Heart left ventricle (tissue), 16 donors: ENCODE measurements around the gene SSBP2. TPM values are rescaled to one million over a fixed set of nuclear protein-coding genes. Genes with fewer than 3 reads are reported as not detected.

Experiments
- ATAC-seq, 4 donors: fragments of 200-7000 bp; cut with Tn5 transposase; one replicate each; pipeline ENCODE4 v1.9.1; 2020 to 2022; ENCODE audit warnings: moderate library complexity in 4 of 4, mild to moderate bottlenecking in 3 of 4, moderate number of reproducible peaks in 1 of 4
- DNase-seq, 5 donors: peaks; one replicate each; pipeline ENCODE4 v3.0.0-alpha.2; 2020
- H3K27ac ChIP-seq, 12 donors: fragments of 200-600 bp; sonication (generic) in 4 of 12; one replicate each; pipeline versions ENCODE4 v1.5.0 to v1.8.0; 2016 to 2022; ENCODE audit warnings: mild to moderate bottlenecking in 2 of 12
- H3K27me3 ChIP-seq, 9 donors: fragments of 200-600 bp; sonication (generic) in 2 of 9; one replicate each; pipeline versions ENCODE4 v1.5.1 to v1.8.0; 2016 to 2022; ENCODE audit warnings: mild to moderate bottlenecking in 3 of 9
- H3K36me3 ChIP-seq, 9 donors: fragments of 200-600 bp; sonication (generic) in 2 of 9; one replicate each; pipeline versions ENCODE4 v1.5.0 to v1.8.0; 2018 to 2022; ENCODE audit warnings: mild to moderate bottlenecking in 2 of 9
- H3K4me1 ChIP-seq, 12 donors: fragments of 200-600 bp; sonication (generic) in 4 of 12; one replicate each; pipeline versions ENCODE4 v1.5.0 to v1.8.0; 2016 to 2022; ENCODE audit warnings: mild to moderate bottlenecking in 3 of 12
- H3K4me3 ChIP-seq, 12 donors: fragments of 200-600 bp; sonication (generic) in 4 of 12; one replicate each; pipeline versions ENCODE4 v1.5.0 to v1.8.0; 2017 to 2022; ENCODE audit warnings: mild to moderate bottlenecking in 9 of 12, moderate library complexity in 4 of 12
- H3K9me3 ChIP-seq, 12 donors: fragments of 200-600 bp; sonication (generic) in 4 of 12; one replicate each; pipeline versions ENCODE4 v1.5.0 to v1.8.0; 2016 to 2022; ENCODE audit warnings: mild to moderate bottlenecking in 1 of 12
- POLR2A ChIP-seq, 2 donors: fragments of 450-650 bp; IDR thresholded peaks; one replicate each; pipeline ENCODE4 v1.6.1; 2017; ENCODE audit warnings: antibody characterized with exemption in 2 of 2, mild to moderate bottlenecking in 2 of 2, moderate library complexity in 2 of 2
- WGBS, 4 donors: extraction: QIAGEN DNeasy Blood & Tissue Kit in 2 of 4; methylation state at CpG; one replicate each; pipeline versions ENCODE4 v1.1.5 to v1.1.7; 2013 to 2018; 5-methylcytosine and 5-hydroxymethylcytosine counted together
- intact Hi-C, 10 donors: fragments of 100-400 bp; cut with DNase I; formaldehyde crosslinking; loops; one replicate each; pipeline versions ENCODE4 v1.11.1 to v1.14.2; 2022
- polyA plus RNA-seq, 2 donors: library from polyadenylated mRNA; stranded (reverse); fragments of 200-250 nt; gene quantifications; one replicate each; pipeline ENCODE4 v1.2.3, GENCODE V29; 2013
- total RNA-seq, 9 donors: library from RNA; depleted of rRNA in 2 of 9; stranded (reverse); fragments of >200 nt in 2 of 9; fragmentation: NEBNext Ultra II Directional in 3 of 9; extraction: Animal tissue kit (Norgen Biotek cat#: 25700) in 3 of 9; gene quantifications; one replicate each; pipeline versions ENCODE4 v1.1.0 to v1.2.4, GENCODE V29; 2016 to 2023
- TF ChIP-seq, protein P1 (sequence below), 12 donors: fragments of 200-600 bp; sonication (generic) in 4 of 12; IDR thresholded peaks; one replicate each; pipeline versions ENCODE4 v1.5.0 to v1.8.0; 2018 to 2022; ENCODE audit warnings: antibody characterized with exemption in 12 of 12, mild to moderate bottlenecking in 5 of 12
- donor health status: ischemic (EF 13 %, LVEDD 7.1; RV severe dilation, severe dysfunction).
- donor health status: healthy with polysubstance abuse.
- donor health status: DM: no; HTN: yes; CAD: no.
- donor health status: DM: no; HTN: no; CAD: no.
- donor health status: ischemic (EF 25% LVEDD 6.9; RV normal size, moderate dysfunction).
- donor health status: ischemic (EF 25% LVEDD 5.7; RV mildly dilated, moderate dysfunction).
- donor health status: healthy.
- donor health status: DM: yes; HTN: yes; CAD: no.
- donor health status: ischemic (EF 35%, LVEDD 5.7; RV mildly dilated, moderate dysfunction).
- donor health status: nonischemic (EF 11% LVEDD 7.7; RV severe dilation, severe dysfunction).
- donor health status: DM: yes; HTN: yes; CAD: no.
- donor health status: PGD.
- donor health status: ischemic (EF 29% LVEDD 5.4; RV normal size, mild dysfunction).
- donor health status: nonischemic (EF 23%, LVEDD 6.1; RV moderate dilation, normal function).

SSBP2 gene
- total and polyA plus RNA-seq, 11 donors = 25.6 to 98.1 (median 50.7) TPM

DNA sequence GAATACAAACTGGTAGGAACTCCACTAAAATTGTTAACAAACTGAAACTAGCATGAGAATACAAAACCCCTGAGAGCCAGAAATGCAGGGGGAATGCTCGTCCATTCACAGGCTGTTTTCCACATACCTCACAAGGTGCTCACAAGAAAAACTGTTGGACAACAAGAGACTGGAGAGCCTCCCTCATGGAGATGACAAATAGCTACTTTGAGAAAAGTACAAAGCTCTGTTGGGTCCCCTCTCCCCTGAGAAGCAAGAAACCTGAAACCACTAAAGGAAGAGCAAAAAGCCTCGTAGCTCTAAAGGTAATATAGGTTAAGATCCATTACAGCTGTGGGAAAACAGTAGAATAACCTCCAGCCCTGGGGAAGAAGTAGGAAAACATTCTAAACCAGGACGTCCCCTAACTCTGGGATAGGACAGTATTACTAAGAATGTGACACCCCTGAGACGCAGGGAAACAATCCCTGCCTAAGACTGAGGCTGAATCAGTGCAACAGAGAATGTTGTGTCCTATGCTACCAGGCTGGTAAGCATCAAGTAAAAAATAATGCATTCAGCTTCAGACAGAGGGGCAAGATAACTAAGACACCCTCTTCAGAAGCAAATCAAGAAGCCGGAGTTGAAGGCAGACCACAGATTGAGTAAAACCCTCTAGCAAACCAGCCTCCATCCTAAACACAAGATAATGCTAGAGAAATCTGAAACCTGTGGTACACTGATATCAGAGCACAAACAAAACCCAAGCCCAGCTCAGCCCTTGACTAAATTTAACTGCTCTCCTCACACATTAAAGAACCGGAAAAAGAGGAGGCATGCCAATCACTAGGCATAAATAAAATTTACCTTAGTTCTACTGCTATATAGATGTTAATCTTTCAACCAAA lies 160.2 kb downstream of the SSBP2 start:
- peak overlapping the region in 3 of 12 donors; percentile 25 to 41 (median 40) for H3K27ac ChIP-seq
- TF ChIP-seq POLR2A (IDR thresholded peaks at IDR 0.05) = no peak
- TF ChIP-seq, protein P1, sequence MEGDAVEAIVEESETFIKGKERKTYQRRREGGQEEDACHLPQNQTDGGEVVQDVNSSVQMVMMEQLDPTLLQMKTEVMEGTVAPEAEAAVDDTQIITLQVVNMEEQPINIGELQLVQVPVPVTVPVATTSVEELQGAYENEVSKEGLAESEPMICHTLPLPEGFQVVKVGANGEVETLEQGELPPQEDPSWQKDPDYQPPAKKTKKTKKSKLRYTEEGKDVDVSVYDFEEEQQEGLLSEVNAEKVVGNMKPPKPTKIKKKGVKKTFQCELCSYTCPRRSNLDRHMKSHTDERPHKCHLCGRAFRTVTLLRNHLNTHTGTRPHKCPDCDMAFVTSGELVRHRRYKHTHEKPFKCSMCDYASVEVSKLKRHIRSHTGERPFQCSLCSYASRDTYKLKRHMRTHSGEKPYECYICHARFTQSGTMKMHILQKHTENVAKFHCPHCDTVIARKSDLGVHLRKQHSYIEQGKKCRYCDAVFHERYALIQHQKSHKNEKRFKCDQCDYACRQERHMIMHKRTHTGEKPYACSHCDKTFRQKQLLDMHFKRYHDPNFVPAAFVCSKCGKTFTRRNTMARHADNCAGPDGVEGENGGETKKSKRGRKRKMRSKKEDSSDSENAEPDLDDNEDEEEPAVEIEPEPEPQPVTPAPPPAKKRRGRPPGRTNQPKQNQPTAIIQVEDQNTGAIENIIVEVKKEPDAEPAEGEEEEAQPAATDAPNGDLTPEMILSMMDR (IDR thresholded peaks at IDR 0.05) = no peak
- DNase-seq = no peak
- peak; percentile 64 to 82 (median 72) for ATAC-seq
- WGBS, 4 donors = 57 to 69% (median 62%) methylated on average over 6 of the region's 6 CpGs
- H3K36me3 ChIP-seq = no peaks in the 10 kb centered on the region
- H3K9me3 ChIP-seq = peaks cover 0 to 27% (median 3%) of the 10 kb centered on the region in 12 donors
- no peak overlapping the region for H3K4me3 ChIP-seq
- intact Hi-C loops = no loop called here
- H3K4me1 ChIP-seq = peaks cover 0 to 18% (median 0%) of the 10 kb centered on the region in 12 donors
- H3K27me3 ChIP-seq = no peaks in the 10 kb centered on the region

DNA sequence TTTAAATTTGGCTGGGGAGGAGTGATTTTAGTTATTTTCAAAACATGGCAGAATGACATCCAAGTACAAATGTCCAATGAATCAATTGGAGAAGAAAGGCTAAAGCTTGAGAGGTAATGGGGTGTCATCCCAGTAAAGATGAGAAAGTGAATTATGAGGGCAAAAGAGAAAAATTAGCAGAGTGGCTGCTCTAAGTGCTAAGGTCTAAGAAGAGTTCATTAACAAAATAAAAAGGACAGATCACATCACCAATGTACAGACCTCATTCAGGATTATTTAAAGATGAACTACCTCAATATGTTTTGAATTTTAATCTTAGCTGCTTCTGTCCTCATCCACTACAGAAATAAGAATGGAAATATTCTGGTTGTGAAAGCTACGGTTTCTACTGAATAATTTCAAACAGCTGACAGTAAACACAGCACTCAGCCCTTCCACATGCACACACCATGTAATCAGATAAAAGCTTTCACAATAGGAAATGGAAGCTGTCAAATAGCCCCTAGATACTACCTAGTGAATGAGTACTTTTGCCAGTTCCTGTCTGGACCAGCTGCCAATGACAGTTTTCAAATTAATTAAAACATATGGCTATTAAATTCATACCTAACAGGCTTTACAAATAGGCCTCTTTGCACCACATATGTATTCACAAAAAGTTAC lies 171.5 kb downstream of the SSBP2 start:
- H3K4me3 ChIP-seq = no peak overlapping the region
- DNase-seq = no peak
- peaks cover 0 to 11% (median 0%) of the 10 kb centered on the region in 12 donors for H3K9me3 ChIP-seq
- peaks cover 0 to 15% (median 1%) of the 10 kb centered on the region in 12 donors for H3K4me1 ChIP-seq
- TF ChIP-seq POLR2A (IDR thresholded peaks at IDR 0.05) = no peak
- TF ChIP-seq, protein P1 (IDR thresholded peaks at IDR 0.05) = no peak
- H3K36me3 ChIP-seq = peaks cover 0 to 4% (median 0%) of the 10 kb centered on the region in 9 donors
- intact Hi-C loops = no loop called here
- 29 to 42% (median 31%) methylated on average over 1 of the region's 1 CpG for WGBS, 4 donors
- no peak overlapping the region for H3K27ac ChIP-seq
- ATAC-seq = peak in 3 of 4 donors; percentile 60 to 66 (median 66)
- H3K27me3 ChIP-seq = no peaks in the 10 kb centered on the region

DNA sequence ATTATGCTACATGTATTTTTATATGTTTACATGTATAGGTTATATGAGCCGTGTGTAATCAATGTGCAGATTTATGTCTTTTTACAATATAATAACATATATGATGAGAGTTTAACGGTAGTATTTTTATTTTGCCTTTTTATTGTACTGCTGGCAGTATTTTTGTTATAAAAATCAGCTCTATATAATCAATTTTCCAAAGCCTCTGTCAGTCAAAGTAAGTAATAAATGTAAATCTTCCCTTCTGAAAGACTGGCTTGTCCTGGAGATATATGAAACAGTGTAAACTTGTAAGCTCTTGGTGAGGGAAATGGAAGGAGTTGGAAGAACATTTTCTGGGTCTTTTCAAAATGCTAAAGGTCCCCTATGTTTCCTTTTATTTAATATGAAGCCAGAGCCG lies 173.8 kb downstream of the SSBP2 start:
- Histone ChIP-seq H3K9me3 (peaks cover 0 to 15% (median 0%) of the 10 kb centered on the region in 12 donors), H3K27me3 (no peaks in the 10 kb centered on the region), H3K27ac (no peak overlapping the region), H3K4me3 (no peak overlapping the region), H3K36me3 (peaks cover 0 to 4% (median 0%) of the 10 kb centered on the region in 9 donors), H3K4me1 (peaks cover 0 to 19% (median 0%) of the 10 kb centered on the region in 12 donors)
- intact Hi-C loops = no loop called here
- DNase-seq (no peak), ATAC-seq (no peak)
- 94 to 98% (median 95%) methylated on average over 3 of the region's 3 CpGs for WGBS, 4 donors
- TF ChIP-seq POLR2A (IDR thresholded peaks at IDR 0.05) = no peak
- TF ChIP-seq, protein P1 (IDR thresholded peaks at IDR 0.05) = no peak

DNA sequence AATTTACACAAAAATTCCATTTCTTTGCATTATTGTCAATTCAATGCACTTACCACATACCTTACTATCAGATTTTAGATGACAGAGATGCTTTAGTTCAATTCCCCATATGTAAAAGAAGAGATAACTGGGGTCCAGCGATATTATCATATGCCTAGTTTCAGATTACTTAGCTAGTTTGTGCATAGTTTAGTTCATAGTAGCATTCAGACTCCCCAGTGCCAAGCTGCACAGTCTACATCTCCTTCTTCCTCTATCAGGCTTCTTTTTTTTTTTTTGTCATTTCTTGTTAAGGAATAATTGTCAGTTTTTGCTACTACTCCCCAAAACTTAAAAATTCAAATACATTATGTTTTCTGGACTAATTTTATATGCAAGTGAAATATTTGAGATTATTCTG lies 175.0 kb downstream of the SSBP2 start:
- no peak for DNase-seq
- intact Hi-C loops = no loop called here
- Histone ChIP-seq H3K36me3 (peaks cover 0 to 4% (median 0%) of the 10 kb centered on the region in 9 donors), H3K4me1 (peaks cover 0 to 24% (median 0%) of the 10 kb centered on the region in 12 donors), H3K9me3 (peaks cover 0 to 15% (median 0%) of the 10 kb centered on the region in 12 donors), H3K27ac (no peak overlapping the region), H3K4me3 (no peak overlapping the region), H3K27me3 (no peaks in the 10 kb centered on the region)
- no peak for TF ChIP-seq POLR2A (IDR thresholded peaks at IDR 0.05)
- WGBS, 4 donors = 85 to 96% (median 93%) methylated on average over 1 of the region's 1 CpG
- no peak for ATAC-seq
